ENCODE results near the gene BRINP2.

DNA sequence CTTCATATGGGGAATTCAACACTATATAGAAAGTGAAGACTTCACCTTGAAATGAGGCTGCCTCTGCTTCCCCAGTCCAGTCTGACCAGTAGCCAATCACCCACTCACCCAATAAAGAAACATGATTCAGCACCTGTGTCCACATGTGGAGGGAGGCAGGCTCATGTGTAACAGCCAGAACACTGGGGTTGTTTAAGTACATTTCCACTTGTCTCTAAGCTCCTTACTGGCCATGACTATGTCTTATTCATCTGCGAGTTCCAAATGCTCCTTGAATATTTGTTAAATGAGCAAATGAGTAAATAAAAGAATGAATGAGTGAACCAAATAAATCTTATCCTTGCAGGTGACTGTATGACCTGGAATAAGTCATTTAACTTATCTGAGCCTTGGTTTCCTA, 100.1 kb downstream of the BRINP2 start:
- TF ChIP-seq, protein P1, sequence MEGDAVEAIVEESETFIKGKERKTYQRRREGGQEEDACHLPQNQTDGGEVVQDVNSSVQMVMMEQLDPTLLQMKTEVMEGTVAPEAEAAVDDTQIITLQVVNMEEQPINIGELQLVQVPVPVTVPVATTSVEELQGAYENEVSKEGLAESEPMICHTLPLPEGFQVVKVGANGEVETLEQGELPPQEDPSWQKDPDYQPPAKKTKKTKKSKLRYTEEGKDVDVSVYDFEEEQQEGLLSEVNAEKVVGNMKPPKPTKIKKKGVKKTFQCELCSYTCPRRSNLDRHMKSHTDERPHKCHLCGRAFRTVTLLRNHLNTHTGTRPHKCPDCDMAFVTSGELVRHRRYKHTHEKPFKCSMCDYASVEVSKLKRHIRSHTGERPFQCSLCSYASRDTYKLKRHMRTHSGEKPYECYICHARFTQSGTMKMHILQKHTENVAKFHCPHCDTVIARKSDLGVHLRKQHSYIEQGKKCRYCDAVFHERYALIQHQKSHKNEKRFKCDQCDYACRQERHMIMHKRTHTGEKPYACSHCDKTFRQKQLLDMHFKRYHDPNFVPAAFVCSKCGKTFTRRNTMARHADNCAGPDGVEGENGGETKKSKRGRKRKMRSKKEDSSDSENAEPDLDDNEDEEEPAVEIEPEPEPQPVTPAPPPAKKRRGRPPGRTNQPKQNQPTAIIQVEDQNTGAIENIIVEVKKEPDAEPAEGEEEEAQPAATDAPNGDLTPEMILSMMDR (IDR thresholded peaks at IDR 0.05): no peak
- no peak for TF ChIP-seq POLR2A (IDR thresholded peaks at IDR 0.05)

All from thyroid gland (tissue), 4 donors.